HCT116 (cell line): Measurements from ENCODE around the gene FXYD4. TPM values are rescaled to one million over a fixed set of nuclear protein-coding genes. Genes with fewer than 3 reads are reported as not detected.

Experiments used
- ATAC-seq: fragments of 200-7000 bp; cut with Tn5 transposase; 2 replicates; pipeline ENCODE4 v1.9.1; 2020; ENCODE audit warnings: mild to moderate bottlenecking, moderate library complexity
- BruUV-seq: library from RNA; stranded (reverse); fragments of 400-500 nt; replicated peaks from 2 replicates; lab custom pipeline; 2021; lab: Mats Ljungman, UMichigan
- CTCF ChIA-PET: fragments of 300-600 bp; sonication (Branson Sonifier 250); formaldehyde crosslinking; loops from one replicate; lab custom pipeline; 2021; ENCODE audit warnings: antibody characterized with exemption; lab: Charles Lee
- POLR2A ChIA-PET: fragments of 300-600, 350-600 bp; sonication (Branson Sonifier 250); formaldehyde crosslinking; loops from one replicate; lab custom pipeline; 2021; ENCODE audit warnings: antibody characterized with exemption; lab: Charles Lee
- RAD21 ChIA-PET, 2 experiments: fragments of 300-600 bp; sonication (Branson Sonifier 250); formaldehyde crosslinking; loops; one replicate each; lab custom pipeline; 2023; ENCODE audit warnings: low total read pairs in 2 of 2; ENCODE audit not compliant: uncharacterized antibody in 2 of 2, unreplicated experiment in 2 of 2, low non-redundant PET in 1 of 2; lab: Charles Lee
- DNase-seq: peaks from one replicate; pipeline ENCODE4 v3.0.0-alpha.2; 2010; ENCODE audit warnings: low read depth, low spot score
- H2AFZ ChIP-seq: fragments of 200-600 bp; shearing (Covaris generic), sonication (generic); 2 replicates; pipeline ENCODE4 v1.6.1; 2017; ENCODE audit warnings: low read depth, mixed run types, mixed read lengths, antibody characterized with exemption, low read length; ENCODE audit not compliant: poor library complexity, severe bottlenecking
- H3K27ac ChIP-seq: 2 replicates; pipeline ENCODE4 v1.5.1; 2012; ENCODE audit warnings: low read depth, low read length
- H3K27me3 ChIP-seq: fragments of 200-600 bp; sonication (generic); 2 replicates; pipeline ENCODE4 v1.6.1; 2016; ENCODE audit warnings: mixed run types, low read length, mixed read lengths; ENCODE audit not compliant: insufficient read depth
- H3K36me3 ChIP-seq, 2 experiments: fragments of 200-500 bp in 1 of 2; fragments of 200-600 bp in 1 of 2; sonication (Bioruptor generic) in 1 of 2; sonication (generic) in 1 of 2; 2 replicates each; pipeline versions ENCODE4 v1.5.1 to v1.6.1; 2014 to 2016; ENCODE audit warnings: low read length in 2 of 2, inconsistent platforms in 1 of 2, mixed read lengths in 1 of 2, mixed run types in 1 of 2; ENCODE audit not compliant: insufficient read depth in 2 of 2, control insufficient read depth in 1 of 2
- H3K4me1 ChIP-seq, 2 experiments: fragments of 200-600 bp in 1 of 2; sonication (generic) in 1 of 2; 2 replicates each; pipeline versions ENCODE4 v1.5.1 to v1.6.1; 2012 to 2017; ENCODE audit warnings: low read length in 2 of 2, inconsistent platforms in 1 of 2, mild to moderate bottlenecking in 1 of 2, mixed read lengths in 1 of 2, mixed run types in 1 of 2, moderate library complexity in 1 of 2; ENCODE audit not compliant: insufficient read depth in 2 of 2, control insufficient read depth in 1 of 2
- H3K4me2 ChIP-seq: fragments of 200-600 bp; sonication (generic); 2 replicates; pipeline ENCODE4 v1.6.1; 2017; ENCODE audit warnings: mixed run types, low read length, mixed read lengths
- H3K4me3 ChIP-seq, 2 experiments: fragments of 200-600 bp in 1 of 2; sonication (generic) in 1 of 2; replicated peaks in 1 of 2; 2 replicates each; pipeline ENCODE4 v1.5.1; 2011 to 2016; ENCODE audit warnings: low read length in 2 of 2, control low read depth in 1 of 2, low read depth in 1 of 2, mild to moderate bottlenecking in 1 of 2, mixed read lengths in 1 of 2, mixed run types in 1 of 2
- H3K79me2 ChIP-seq: fragments of 200-600 bp; sonication (generic); 2 replicates; pipeline ENCODE4 v1.6.1; 2017; ENCODE audit warnings: mild to moderate bottlenecking, mixed run types, low read length, moderate library complexity, mixed read lengths; ENCODE audit not compliant: insufficient read depth
- H3K9ac ChIP-seq: fragments of 200-600 bp; sonication (generic); 2 replicates; pipeline ENCODE4 v1.6.1; 2016; ENCODE audit warnings: low read length, mixed read lengths
- H3K9me2 ChIP-seq: fragments of 200-600 bp; sonication (generic), shearing (Covaris generic); 2 replicates; pipeline ENCODE4 v1.6.1; 2017; ENCODE audit warnings: mixed run types, mild to moderate bottlenecking, moderate library complexity; ENCODE audit not compliant: insufficient read depth
- H3K9me3 ChIP-seq, 2 experiments: fragments of 200-500 bp in 1 of 2; fragments of 200-600 bp in 1 of 2; sonication (Bioruptor generic) in 1 of 2; sonication (generic) in 1 of 2; 2 replicates each; pipeline ENCODE4 v1.6.1; 2014 to 2017; ENCODE audit warnings: low read length in 2 of 2, mixed read lengths in 2 of 2, inconsistent platforms in 1 of 2, low read depth in 1 of 2, mild to moderate bottlenecking in 1 of 2, mixed run types in 1 of 2, moderate library complexity in 1 of 2; ENCODE audit not compliant: control insufficient read depth in 1 of 2, insufficient read depth in 1 of 2
- H4K20me1 ChIP-seq: fragments of 200-600 bp; sonication (generic), shearing (Covaris generic); 2 replicates; pipeline ENCODE4 v1.6.1; 2017; ENCODE audit warnings: mixed run types, mild to moderate bottlenecking, moderate library complexity; ENCODE audit not compliant: insufficient read depth
- ATF3 ChIP-seq: IDR thresholded peaks from 2 replicates; pipeline ENCODE4 v1.6.1; 2012
- CBX3 ChIP-seq: IDR thresholded peaks from 2 replicates; pipeline ENCODE4 v1.6.1; 2012; ENCODE audit warnings: low read depth
- CTCF ChIP-seq, 3 experiments: fragments of 200-600 bp in 1 of 3; sonication (generic) in 1 of 3; IDR thresholded peaks in 2 of 3; conservative IDR thresholded peaks in 1 of 3; 2 replicates each; pipeline ENCODE4 v1.5.1; 2012 to 2017; ENCODE audit warnings: low read depth in 2 of 3, low read length in 2 of 3, antibody characterized with exemption in 1 of 3, borderline replicate concordance in 1 of 3, control low read depth in 1 of 3, mild to moderate bottlenecking in 1 of 3, mixed read lengths in 1 of 3, mixed run types in 1 of 3, moderate library complexity in 1 of 3; ENCODE audit not compliant: insufficient read depth in 1 of 3
- EGR1 ChIP-seq: IDR thresholded peaks from 2 replicates; pipeline ENCODE4 v1.6.1; 2012; ENCODE audit warnings: low read depth
- ELF1 ChIP-seq: IDR thresholded peaks from 2 replicates; pipeline ENCODE4 v1.6.1; 2012; ENCODE audit warnings: low read depth, borderline replicate concordance
- EZH2 ChIP-seq: fragments of 200-600 bp; sonication (generic); IDR thresholded peaks from 2 replicates; pipeline ENCODE4 v1.6.1; 2017; ENCODE audit warnings: antibody characterized with exemption, mixed run types
- EZH2phosphoT487 ChIP-seq: fragments of 200-600 bp; IDR thresholded peaks from 2 replicates; pipeline ENCODE4 v1.6.1; 2018; ENCODE audit warnings: antibody characterized with exemption, borderline replicate concordance
- JUND ChIP-seq: IDR thresholded peaks from 2 replicates; pipeline ENCODE4 v1.6.1; 2012
- MAX ChIP-seq: IDR thresholded peaks from 2 replicates; pipeline ENCODE4 v1.6.1; 2012
- RAD21 ChIP-seq: IDR thresholded peaks from 2 replicates; pipeline ENCODE4 v1.6.1; 2012; ENCODE audit warnings: low read depth, mild to moderate bottlenecking
- SIN3A ChIP-seq: IDR thresholded peaks from 2 replicates; pipeline ENCODE4 v1.6.1; 2012; ENCODE audit warnings: low read depth
- SP1 ChIP-seq: IDR thresholded peaks from 2 replicates; pipeline ENCODE4 v1.6.1; 2012; ENCODE audit warnings: low read depth
- TCF7L2 ChIP-seq: IDR thresholded peaks from 2 replicates; pipeline ENCODE4 v1.7.0; 2011; ENCODE audit warnings: borderline replicate concordance, inconsistent platforms; ENCODE audit not compliant: insufficient read depth, insufficient read length; ENCODE audit errors: extremely low read depth
- YY1 ChIP-seq: IDR thresholded peaks from 2 replicates; pipeline ENCODE4 v1.6.1; 2011; ENCODE audit warnings: low read length, low read depth, moderate library complexity, mild to moderate bottlenecking; ENCODE audit not compliant: insufficient replicate concordance; ENCODE audit errors: extremely low read depth
- ZBTB33 ChIP-seq: IDR thresholded peaks from 2 replicates; pipeline ENCODE4 v1.6.1; 2011; ENCODE audit warnings: mild to moderate bottlenecking, low read length, moderate library complexity; ENCODE audit not compliant: insufficient replicate concordance; ENCODE audit errors: extremely low read depth
- ZFX ChIP-seq: fragments of 450-650 bp; IDR thresholded peaks from 2 replicates; pipeline ENCODE4 v1.6.1; 2017
- intact Hi-C: fragments of 100-400 bp; cut with micrococcal nuclease; formaldehyde crosslinking; loops from 2 replicates; pipeline ENCODE4 v1.10.0; 2022
- total RNA-seq: library from RNA; stranded (reverse); gene quantifications from one replicate; pipeline ENCODE4 v1.2.1, GENCODE V29; 2021; ENCODE audit not compliant: unreplicated experiment

Gene FXYD4
- total RNA-seq, 1 experiment from 2014 or later, result 0.71 TPM

- no peaks in the 10 kb centered on the region for H3K9me3 ChIP-seq
- H3K9ac ChIP-seq, result no peak overlapping the region
- BruUV-seq, result no TSS peak
- H3K4me2 ChIP-seq, result peak overlapping the region; percentile 50
- no peaks in the 10 kb centered on the region for H3K36me3 ChIP-seq
- H3K9me2 ChIP-seq, result no peaks in the 10 kb centered on the region
- ChIA-PET CTCF (no interaction called here), RAD21 (no interaction called here), POLR2A (no interaction called here)
- no peaks in the 10 kb centered on the region for H3K79me2 ChIP-seq
- no peaks in the 10 kb centered on the region for H4K20me1 ChIP-seq
- H2AFZ ChIP-seq, result peak overlapping the region; percentile 68
- H3K27me3 ChIP-seq, result no peaks in the 10 kb centered on the region
- H3K4me3 ChIP-seq, result no peak overlapping the region
- ATAC-seq, result peak; percentile 20; the same call in 1 of the 2 replicates
- no peak overlapping the region for H3K27ac ChIP-seq
- peaks cover 0 to 8% of the 10 kb centered on the region in 2 experiments; a peak in 2 of 4 replicates for H3K4me1 ChIP-seq
- TF ChIP-seq EGR1, result no peak
- intact Hi-C loops, result no loop called here
- no peak for DNase-seq
These were observed 48.2 kb upstream of the FXYD4 start for GRCh38 chr10:43323245-43323644.

GRCh38 chr10:43324876-43325275 lies 46.6 kb upstream of the FXYD4 start:
- Histone ChIP-seq H3K4me2 (no peak overlapping the region), H2AFZ (no peak overlapping the region), H3K27ac (no peak overlapping the region), H3K4me3 (no peak overlapping the region), H3K9ac (no peak overlapping the region), H4K20me1 (no peaks in the 10 kb centered on the region), H3K9me3 (no peaks in the 10 kb centered on the region), H3K79me2 (no peaks in the 10 kb centered on the region), H3K36me3 (no peaks in the 10 kb centered on the region), H3K27me3 (no peaks in the 10 kb centered on the region), H3K4me1 (peaks cover 0 to 8% of the 10 kb centered on the region in 2 experiments; a peak in 2 of 4 replicates), H3K9me2 (no peaks in the 10 kb centered on the region)
- TF ChIP-seq ZBTB33, result no peak
- no peak for TF ChIP-seq EZH2
- no peak for TF ChIP-seq RAD21
- TF ChIP-seq CTCF (IDR thresholded peaks at IDR 0.05 in 2 of 3, conservative IDR thresholded peaks at IDR 0.05 in 1 of 3; ENCODE audit: borderline replicate concordance in 1 of 3, insufficient read depth in 1 of 3, low read depth in 2 of 3, low read length in 2 of 3), result no peak
- no peak for TF ChIP-seq ZFX
- no peak for TF ChIP-seq MAX
- no peak for TF ChIP-seq ATF3
- TF ChIP-seq SIN3A, result no peak
- TF ChIP-seq EZH2phosphoT487, result no peak
- TF ChIP-seq JUND, result no peak
- no peak for TF ChIP-seq YY1
- TF ChIP-seq SP1, result no peak
- no peak for TF ChIP-seq CBX3
- TF ChIP-seq ELF1, result no peak
- TF ChIP-seq EGR1, result no peak
- no peak for TF ChIP-seq TCF7L2
- BruUV-seq, result no TSS peak
- DNase-seq (no peak), ATAC-seq (no peak)
- CTCF ChIA-PET, result no interaction called here
- POLR2A ChIA-PET, result no interaction called here
- RAD21 ChIA-PET, result no interaction called here
- intact Hi-C loops, result no loop called here
